Stomach (tissue), 9 donors: ENCODE results near the gene ABT1. TPM values are rescaled to one million over a fixed set of nuclear protein-coding genes. Genes with fewer than 3 reads are reported as not detected.
A peak's percentile ranks its signal among the peaks of the same experiment; 100 is the strongest.

Experiments used
- DNase-seq, 2 donors: peaks; one replicate each; pipeline versions ENCODE4 v3.0.0 to v3.0.0-alpha.2; 2013 to 2019
- H3K27ac ChIP-seq, 5 donors: fragments of 200-600 bp in 4 of 5; sonication (generic) in 4 of 5; one replicate each; pipeline ENCODE4 v1.5.1; 2013 to 2019; ENCODE audit warnings: mild to moderate bottlenecking in 1 of 5, moderate library complexity in 1 of 5
- H3K27me3 ChIP-seq, 3 donors: fragments of 200-600 bp; sonication (generic); one replicate each; pipeline ENCODE4 v1.5.1; 2017 to 2019; ENCODE audit warnings: mixed run types in 1 of 3
- H3K36me3 ChIP-seq, 4 donors: fragments of 200-600 bp; sonication (generic); 1 replicate in 3 of 4; 2 replicates in 1 of 4; pipeline ENCODE4 v1.5.1; 2016 to 2019
- H3K4me1 ChIP-seq, 4 donors: fragments of 200-600 bp; sonication (generic); one replicate each; pipeline ENCODE4 v1.5.1; 2016 to 2019
- H3K4me3 ChIP-seq, 4 donors: fragments of 200-600 bp; sonication (generic) in 3 of 4; one replicate each; pipeline ENCODE4 v1.5.1; 2016 to 2019; ENCODE audit warnings: mild to moderate bottlenecking in 1 of 4
- H3K9me3 ChIP-seq, 4 donors: fragments of 200-600 bp; sonication (generic); one replicate each; pipeline ENCODE4 v1.5.1; 2016 to 2019
- EP300 ChIP-seq: sonication (generic); formaldehyde crosslinking; IDR thresholded peaks from one replicate; pipeline ENCODE4 v1.6.1; 2017; ENCODE audit warnings: antibody characterized with exemption
- POLR2A ChIP-seq, 4 donors: fragments of 450-650 bp; IDR thresholded peaks; one replicate each; pipeline ENCODE4 v1.6.1; 2016; ENCODE audit warnings: antibody characterized with exemption in 4 of 4, control low read depth in 2 of 4, mild to moderate bottlenecking in 1 of 4, moderate library complexity in 1 of 4
- POLR2AphosphoS5 ChIP-seq, 3 donors: sonication (generic); formaldehyde crosslinking; IDR thresholded peaks; one replicate each; pipeline ENCODE4 v1.6.1; 2016; ENCODE audit warnings: antibody characterized with exemption in 3 of 3
- WGBS, 5 donors: extraction: QIAGEN DNeasy Blood & Tissue Kit in 3 of 5; methylation state at CpG; one replicate each; pipeline versions ENCODE4 v1.1.5 to v1.1.7; 2013 to 2018; 5-methylcytosine and 5-hydroxymethylcytosine counted together
- intact Hi-C: fragments of 100-400 bp; cut with DNase I; formaldehyde crosslinking; loops from one replicate; pipeline ENCODE4 v1.15.1; 2023; ENCODE audit warnings: low total_unique reads
- polyA plus RNA-seq, 3 donors: library from polyadenylated mRNA; stranded (reverse); fragments of 200-250 nt; gene quantifications; one replicate each; pipeline ENCODE4 v1.2.3, GENCODE V29; 2013
- total RNA-seq, 5 donors: library from RNA; depleted of rRNA; stranded (reverse); fragments of >200 nt; gene quantifications; one replicate each; pipeline versions ENCODE4 v1.1.0 to v1.2.3, GENCODE V29; 2014 to 2016
- TF ChIP-seq, protein P1 (sequence below), 7 experiments: fragments of 450-650 bp in 4 of 7; fragments of 200-600 bp in 3 of 7; sonication (generic) in 3 of 7; IDR thresholded peaks; one replicate each; pipeline ENCODE4 v1.5.1; 2016 to 2019; ENCODE audit warnings: antibody characterized with exemption in 7 of 7, control low read depth in 2 of 7, mild to moderate bottlenecking in 1 of 7
- donor health status: healthy with polysubstance abuse.
- donor health status: Bipolar disorder and iron deficiency.
- donor health status: healthy.

ABT1 gene
- total and polyA plus RNA-seq, 8 donors: 7.2 to 18.0 (median 15.1) TPM; not detected in 1

- Histone ChIP-seq H3K9me3 (no peaks in the 10 kb centered on the region), H3K27ac (no peak overlapping the region), H3K27me3 (no peaks in the 10 kb centered on the region), H3K36me3 (no peaks in the 10 kb centered on the region), H3K4me3 (no peak overlapping the region), H3K4me1 (peaks cover 15 to 40% (median 25%) of the 10 kb centered on the region in 4 donors)
- no peak for DNase-seq
- WGBS, 5 donors: 82 to 87% (median 85%) methylated on average over 10 of the region's 10 CpGs
- intact Hi-C loops: no loop called here
- no peak for TF ChIP-seq EP300
- TF ChIP-seq POLR2A (IDR thresholded peaks at IDR 0.05): no peak
- TF ChIP-seq, protein P1, sequence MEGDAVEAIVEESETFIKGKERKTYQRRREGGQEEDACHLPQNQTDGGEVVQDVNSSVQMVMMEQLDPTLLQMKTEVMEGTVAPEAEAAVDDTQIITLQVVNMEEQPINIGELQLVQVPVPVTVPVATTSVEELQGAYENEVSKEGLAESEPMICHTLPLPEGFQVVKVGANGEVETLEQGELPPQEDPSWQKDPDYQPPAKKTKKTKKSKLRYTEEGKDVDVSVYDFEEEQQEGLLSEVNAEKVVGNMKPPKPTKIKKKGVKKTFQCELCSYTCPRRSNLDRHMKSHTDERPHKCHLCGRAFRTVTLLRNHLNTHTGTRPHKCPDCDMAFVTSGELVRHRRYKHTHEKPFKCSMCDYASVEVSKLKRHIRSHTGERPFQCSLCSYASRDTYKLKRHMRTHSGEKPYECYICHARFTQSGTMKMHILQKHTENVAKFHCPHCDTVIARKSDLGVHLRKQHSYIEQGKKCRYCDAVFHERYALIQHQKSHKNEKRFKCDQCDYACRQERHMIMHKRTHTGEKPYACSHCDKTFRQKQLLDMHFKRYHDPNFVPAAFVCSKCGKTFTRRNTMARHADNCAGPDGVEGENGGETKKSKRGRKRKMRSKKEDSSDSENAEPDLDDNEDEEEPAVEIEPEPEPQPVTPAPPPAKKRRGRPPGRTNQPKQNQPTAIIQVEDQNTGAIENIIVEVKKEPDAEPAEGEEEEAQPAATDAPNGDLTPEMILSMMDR (IDR thresholded peaks at IDR 0.05): no peak
- TF ChIP-seq POLR2AphosphoS5 (IDR thresholded peaks at IDR 0.05): no peak
These were observed 44.5 kb upstream of the ABT1 start for GRCh38 chr6:26552205-26552604.

DNA sequence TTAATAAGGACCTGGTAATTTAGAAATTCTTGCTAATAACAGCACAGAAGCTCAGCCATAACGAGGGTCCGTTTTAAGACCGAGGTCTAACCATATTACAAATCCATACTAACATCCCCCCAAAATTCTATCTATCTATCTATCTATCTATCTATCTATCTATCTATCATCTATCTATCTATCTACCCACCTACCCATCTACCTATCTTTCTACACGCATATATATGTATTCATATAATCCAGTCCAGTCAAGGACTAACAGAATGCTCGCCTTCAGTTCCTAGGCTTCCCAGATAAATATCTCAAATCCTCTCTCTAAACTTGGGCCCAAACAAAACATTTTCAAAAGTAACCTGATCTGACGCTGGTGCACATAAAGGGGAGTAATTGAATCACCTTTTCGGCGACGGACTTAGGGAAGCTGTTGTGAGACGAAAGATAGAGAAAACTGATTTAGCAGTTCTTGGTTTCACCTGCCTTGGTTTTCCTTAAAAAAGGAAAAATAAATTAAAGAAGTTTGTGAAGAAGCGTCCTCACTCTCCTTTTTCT lies 44.0 kb upstream of the ABT1 start:
- Histone ChIP-seq H3K9me3 (no peaks in the 10 kb centered on the region), H3K36me3 (no peaks in the 10 kb centered on the region), H3K4me1 (peaks cover 15 to 40% (median 25%) of the 10 kb centered on the region in 4 donors), H3K4me3 (peak overlapping the region; percentile 38 to 54 (median 47)), H3K27ac (peak overlapping the region in 4 of 5 donors; percentile 47 to 87 (median 82)), H3K27me3 (no peaks in the 10 kb centered on the region)
- TF ChIP-seq POLR2A (IDR thresholded peaks at IDR 0.05): no peak
- no peak for TF ChIP-seq POLR2AphosphoS5 (IDR thresholded peaks at IDR 0.05)
- TF ChIP-seq, protein P1 (IDR thresholded peaks at IDR 0.05): no peak
- no peak for TF ChIP-seq EP300
- DNase-seq: no peak
- WGBS, 5 donors: 48 to 58% (median 49%) methylated on average over 11 of the region's 11 CpGs
- intact Hi-C loops: no loop called here

DNA sequence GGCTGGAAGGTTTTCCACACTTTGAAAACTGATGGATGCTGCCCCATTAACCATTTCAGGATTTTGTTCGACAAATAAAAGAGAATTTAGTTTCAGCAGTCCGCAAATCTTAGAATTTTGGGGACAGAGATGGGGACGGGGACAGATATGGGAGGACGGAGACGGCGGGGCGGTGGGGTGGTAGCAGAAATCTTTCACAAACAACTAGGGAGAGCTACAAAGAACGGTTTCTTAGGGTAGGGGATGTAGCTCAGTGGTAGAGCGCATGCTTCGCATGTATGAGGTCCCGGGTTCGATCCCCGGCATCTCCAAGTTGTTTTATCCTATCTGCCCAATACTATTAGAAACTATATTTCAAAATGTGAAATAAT lies 43.5 kb upstream of the ABT1 start:
- WGBS, 5 donors: 0 to 2% (median 1%) methylated on average over 13 of the region's 13 CpGs
- Histone ChIP-seq H3K27ac (peak overlapping the region in 4 of 5 donors; percentile 47 to 87 (median 82)), H3K9me3 (no peaks in the 10 kb centered on the region), H3K4me3 (peak overlapping the region; percentile 38 to 54 (median 47)), H3K4me1 (peaks cover 15 to 40% (median 25%) of the 10 kb centered on the region in 4 donors), H3K27me3 (no peaks in the 10 kb centered on the region), H3K36me3 (no peaks in the 10 kb centered on the region)
- TF ChIP-seq EP300 (no peak), POLR2AphosphoS5 (IDR thresholded peaks at IDR 0.05) (peak in 1 of 3 donors; percentile 36), POLR2A (IDR thresholded peaks at IDR 0.05) (no peak)
- TF ChIP-seq, protein P1 (IDR thresholded peaks at IDR 0.05): no peak
- intact Hi-C loops: no loop called here
- peak; percentile 72 to 89 for DNase-seq

- TF ChIP-seq, protein P1 (IDR thresholded peaks at IDR 0.05): no peak
- TF ChIP-seq POLR2AphosphoS5 (IDR thresholded peaks at IDR 0.05) (peak in 1 of 3 donors; percentile 44), POLR2A (IDR thresholded peaks at IDR 0.05) (no peak), EP300 (no peak)
- peak; percentile 84 to 90 for DNase-seq
- WGBS, 5 donors: 0 to 1% (median 1%) methylated on average over 19 of the region's 19 CpGs
- H3K4me1 ChIP-seq: peaks cover 15 to 40% (median 25%) of the 10 kb centered on the region in 4 donors
- H3K27ac ChIP-seq: peak overlapping the region; percentile 47 to 87 (median 77)
- intact Hi-C loops: no loop called here
- H3K4me3 ChIP-seq: peak overlapping the region; percentile 38 to 54 (median 47)
- no peaks in the 10 kb centered on the region for H3K9me3 ChIP-seq
- no peaks in the 10 kb centered on the region for H3K27me3 ChIP-seq
- H3K36me3 ChIP-seq: no peaks in the 10 kb centered on the region
These were observed 42.9 kb upstream of the ABT1 start for GRCh38 chr6:26553635-26554446.
